HG03460 (cell line): ENCODE data around the gene DBN1.

Experiments used
- ATAC-seq: cut with Tn5 transposase; IDR thresholded peaks from one replicate; pipeline ENCODE4 v1.9.1; 2021; ENCODE audit not compliant: unreplicated experiment

DBN1 gene

GRCh38 chr5:177505075-177505474 is 31.6 kb upstream of the DBN1 start:
- no peak for ATAC-seq

GRCh38 chr5:177504086-177505056 is 30.9 kb upstream of the DBN1 start:
- ATAC-seq = no peak

GRCh38 chr5:177503351-177504085 is 30.1 kb upstream of the DBN1 start:
- ATAC-seq = no peak

GRCh38 chr5:177502886-177503285 is 29.5 kb upstream of the DBN1 start:
- ATAC-seq = no peak

- no peak for ATAC-seq
Measured at GRCh38 chr5:177501874-177502678, 28.6 kb upstream of the DBN1 start.

GRCh38 chr5:177500685-177501522 is 27.5 kb upstream of the DBN1 start:
- ATAC-seq = no peak

- ATAC-seq = no peak
Measured at GRCh38 chr5:177499842-177500241, 26.4 kb upstream of the DBN1 start.

- ATAC-seq = no peak
Measured at GRCh38 chr5:177498013-177498787, 24.8 kb upstream of the DBN1 start.

- ATAC-seq = peak; percentile 74
Measured at GRCh38 chr5:177497292-177498012, 24.0 kb upstream of the DBN1 start, which contains the start of gene PDLIM7. TSS of gene PDLIM7 (minus strand) at chr5:177497604. CDS start at chr5:177496512, 1,092 bp downstream.

- no peak for ATAC-seq
Measured at GRCh38 chr5:177496727-177497291, 23.4 kb upstream of the DBN1 start.

GRCh38 chr5:177496070-177496726 is 22.8 kb upstream of the DBN1 start:
- ATAC-seq = no peak

- ATAC-seq = no peak
Measured at GRCh38 chr5:177495243-177496060, 22.0 kb upstream of the DBN1 start.

GRCh38 chr5:177494346-177495195 is 21.1 kb upstream of the DBN1 start:
- no peak for ATAC-seq

GRCh38 chr5:177493795-177494345 is 20.4 kb upstream of the DBN1 start:
- ATAC-seq = no peak

- no peak for ATAC-seq
Measured at GRCh38 chr5:177492841-177493240, 19.4 kb upstream of the DBN1 start.
